Type B pancreatic cell (in vitro differentiated cells): Measurements from ENCODE around the gene RBM47. TPM values are rescaled to one million over a fixed set of nuclear protein-coding genes. Genes with fewer than 3 reads are reported as not detected.
"Not testable (repeated sequence)": the region's sequence is repeated elsewhere in the genome, so short reads cannot be mapped to it uniquely, and the experiment has no call there.

ENCODE experiments used
- DNase-seq: peaks from one replicate; pipeline ENCODE4 v3.0.0; 2021; ENCODE audit warnings: mixed read lengths; ENCODE audit not compliant: unreplicated experiment; ENCODE audit errors: extremely low spot score
- H3K27ac Mint-ChIP-seq: 2 replicates; pipeline ENCODE4 v1.8.0; 2021; ENCODE audit warnings: mild to moderate bottlenecking, mixed read lengths
- H3K27me3 Mint-ChIP-seq: 2 replicates; pipeline ENCODE4 v1.8.0; 2021; ENCODE audit warnings: mixed read lengths
- H3K36me3 Mint-ChIP-seq: 2 replicates; pipeline ENCODE4 v1.8.0; 2021; ENCODE audit warnings: mixed read lengths
- H3K4me1 Mint-ChIP-seq: one replicate; pipeline ENCODE4 v1.8.0; 2021; ENCODE audit warnings: mixed read lengths; ENCODE audit not compliant: unreplicated experiment
- H3K4me3 Mint-ChIP-seq: 2 replicates; pipeline ENCODE4 v1.8.0; 2021; ENCODE audit warnings: mild to moderate bottlenecking, mixed read lengths
- H3K9me3 Mint-ChIP-seq: 2 replicates; pipeline ENCODE4 v1.8.0; 2021; ENCODE audit warnings: mixed read lengths
- total RNA-seq: library from RNA; stranded (reverse); gene quantifications from 2 replicates; pipeline ENCODE4 v1.2.1, GENCODE V29; 2021; ENCODE audit warnings: low replicate concordance
- TF ChIP-seq, protein P1 (sequence below): fragments of 200-600 bp; sonication (generic); conservative IDR thresholded peaks from 2 replicates; pipeline ENCODE4 v1.5.0; 2021; ENCODE audit warnings: antibody characterized with exemption, mild to moderate bottlenecking

RBM47 gene
- total RNA-seq, 1 donor from 2014 or later, result 53.5 TPM

DNA sequence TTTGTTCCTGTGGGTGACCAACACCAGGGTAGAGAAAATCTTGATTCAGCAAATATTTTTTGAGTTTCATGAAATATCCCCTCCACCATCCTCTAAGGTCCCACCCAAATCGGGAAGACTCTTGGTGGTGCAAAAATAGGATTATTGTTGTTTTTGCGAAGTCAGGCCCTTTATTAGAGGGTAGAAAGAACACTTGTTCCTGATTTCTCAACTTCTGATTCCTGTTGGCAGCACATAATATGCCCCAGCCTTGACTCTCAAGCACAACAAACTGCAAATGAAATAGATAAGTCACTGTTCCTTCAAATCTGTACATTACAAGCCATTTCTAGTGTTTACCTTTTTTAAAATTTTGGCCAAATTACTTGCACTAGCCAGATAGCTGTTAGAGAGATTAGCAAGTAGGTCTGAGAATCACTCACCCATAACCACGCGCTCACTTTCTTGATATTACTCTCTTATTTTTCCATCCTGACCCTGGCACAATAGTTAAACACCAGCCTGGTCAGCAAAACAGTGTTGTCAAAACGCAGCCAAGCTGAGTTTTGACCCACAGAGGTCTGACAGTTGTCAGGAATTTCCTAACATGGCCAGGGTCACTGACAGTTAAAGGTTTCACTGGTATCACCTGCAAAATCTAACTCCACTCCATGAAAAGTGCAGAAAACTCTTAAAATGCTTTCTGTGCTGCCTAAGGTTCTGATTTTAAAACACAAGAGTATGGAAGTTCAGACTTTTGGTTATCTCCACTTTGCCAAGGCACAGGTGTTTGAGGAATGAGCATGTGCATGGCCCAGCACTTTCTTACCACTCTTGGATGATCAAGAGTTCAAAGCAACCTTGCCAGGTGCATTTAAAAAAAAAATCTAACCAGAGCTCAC lies 69.8 kb downstream of the RBM47 start:
- Mint-ChIP-seq H3K9me3 (no peaks in the 10 kb centered on the region), H3K4me3 (no peak overlapping the region), H3K4me1 (peaks cover 36% of the 10 kb centered on the region), H3K36me3 (peaks cover 3% of the 10 kb centered on the region), H3K27ac (peak overlapping the region; percentile 55), H3K27me3 (no peaks in the 10 kb centered on the region)
- TF ChIP-seq, protein P1, sequence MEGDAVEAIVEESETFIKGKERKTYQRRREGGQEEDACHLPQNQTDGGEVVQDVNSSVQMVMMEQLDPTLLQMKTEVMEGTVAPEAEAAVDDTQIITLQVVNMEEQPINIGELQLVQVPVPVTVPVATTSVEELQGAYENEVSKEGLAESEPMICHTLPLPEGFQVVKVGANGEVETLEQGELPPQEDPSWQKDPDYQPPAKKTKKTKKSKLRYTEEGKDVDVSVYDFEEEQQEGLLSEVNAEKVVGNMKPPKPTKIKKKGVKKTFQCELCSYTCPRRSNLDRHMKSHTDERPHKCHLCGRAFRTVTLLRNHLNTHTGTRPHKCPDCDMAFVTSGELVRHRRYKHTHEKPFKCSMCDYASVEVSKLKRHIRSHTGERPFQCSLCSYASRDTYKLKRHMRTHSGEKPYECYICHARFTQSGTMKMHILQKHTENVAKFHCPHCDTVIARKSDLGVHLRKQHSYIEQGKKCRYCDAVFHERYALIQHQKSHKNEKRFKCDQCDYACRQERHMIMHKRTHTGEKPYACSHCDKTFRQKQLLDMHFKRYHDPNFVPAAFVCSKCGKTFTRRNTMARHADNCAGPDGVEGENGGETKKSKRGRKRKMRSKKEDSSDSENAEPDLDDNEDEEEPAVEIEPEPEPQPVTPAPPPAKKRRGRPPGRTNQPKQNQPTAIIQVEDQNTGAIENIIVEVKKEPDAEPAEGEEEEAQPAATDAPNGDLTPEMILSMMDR, result no peak
- no peak for DNase-seq

DNA sequence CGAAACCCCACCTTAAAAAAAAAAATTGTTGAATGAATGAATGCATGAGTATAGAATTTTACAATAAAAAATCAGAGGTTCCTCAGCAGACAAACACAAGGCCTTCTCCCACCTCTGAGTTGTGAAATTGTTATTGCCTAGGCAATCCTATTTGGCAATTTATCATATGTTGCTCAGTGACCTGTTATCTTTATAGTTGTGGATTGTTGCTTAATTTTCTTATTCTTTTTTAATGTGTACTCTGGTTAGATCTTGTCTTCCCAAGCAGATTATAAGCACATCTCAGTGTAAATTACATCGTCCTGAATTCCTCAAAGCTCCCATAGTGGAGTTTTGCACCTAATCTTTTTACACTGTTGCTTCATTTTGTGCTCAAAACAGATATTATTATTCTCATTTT lies 71.9 kb downstream of the RBM47 start:
- Mint-ChIP-seq H3K36me3 (peaks cover 3% of the 10 kb centered on the region), H3K27me3 (no peaks in the 10 kb centered on the region), H3K9me3 (no peaks in the 10 kb centered on the region), H3K27ac (no peak overlapping the region), H3K4me1 (peaks cover 23% of the 10 kb centered on the region), H3K4me3 (no peak overlapping the region)
- TF ChIP-seq, protein P1, result no peak
- DNase-seq, result no peak

DNA sequence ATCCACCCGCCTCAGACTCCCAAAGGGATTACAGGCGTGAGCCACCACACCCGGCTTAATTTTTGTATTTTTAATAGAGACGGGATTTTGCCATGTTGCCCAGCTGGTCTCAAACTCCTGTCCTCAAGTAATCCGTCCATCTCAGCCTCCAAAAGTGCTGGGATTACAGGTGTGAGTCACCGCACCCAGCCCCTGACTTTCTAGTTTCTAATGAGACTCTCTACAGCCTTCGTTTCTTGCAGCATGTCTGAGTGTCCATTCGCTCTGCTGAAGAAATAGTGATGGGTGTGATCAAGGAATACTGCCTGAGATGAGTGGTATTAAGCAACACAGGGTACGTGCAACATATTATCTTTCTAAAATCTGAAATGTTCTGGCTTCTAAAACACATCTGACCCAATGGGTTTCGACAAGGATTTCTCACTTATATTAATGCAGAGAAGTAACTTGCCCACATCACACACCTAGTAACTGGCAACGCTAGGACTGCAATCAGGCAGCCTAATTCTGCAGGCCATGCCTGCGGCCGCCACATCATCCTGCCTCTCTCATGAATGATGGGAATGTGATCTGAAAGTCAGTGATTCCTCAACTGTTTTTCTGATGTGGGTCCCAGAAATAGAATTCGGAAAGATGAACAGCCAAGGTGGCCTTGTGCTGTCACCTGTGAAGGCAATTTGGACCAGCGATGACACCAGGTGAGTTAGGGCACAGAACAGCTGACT lies 74.3 kb downstream of the RBM47 start:
- H3K27me3 Mint-ChIP-seq, result no peaks in the 10 kb centered on the region
- TF ChIP-seq, protein P1, result no peak
- no peaks in the 10 kb centered on the region for H3K36me3 Mint-ChIP-seq
- H3K9me3 Mint-ChIP-seq, result no peaks in the 10 kb centered on the region
- H3K4me3 Mint-ChIP-seq, result no peak overlapping the region
- peak overlapping the region; percentile 46 for H3K27ac Mint-ChIP-seq
- H3K4me1 Mint-ChIP-seq, result peaks cover 28% of the 10 kb centered on the region
- DNase-seq, result no peak

DNA sequence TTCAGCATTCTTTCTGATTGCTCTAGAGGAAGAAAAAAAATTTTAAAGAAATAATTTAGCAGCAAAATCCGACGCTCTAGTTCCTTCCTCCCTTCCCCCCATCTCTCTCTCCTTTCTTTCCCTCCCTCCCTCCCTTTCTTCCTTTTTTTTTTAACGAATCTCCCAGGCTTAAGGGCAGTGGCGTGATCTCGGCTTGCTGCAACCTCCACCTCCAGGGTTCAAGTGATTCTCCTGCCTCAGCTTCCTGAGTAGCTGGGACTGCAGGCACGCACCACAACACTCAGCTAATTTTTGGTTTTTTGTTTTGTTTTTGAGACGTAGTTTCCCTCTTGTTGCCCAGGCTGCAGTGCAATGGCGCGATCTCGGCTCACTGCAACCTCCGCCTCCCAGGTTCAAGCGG lies 75.0 kb downstream of the RBM47 start:
- not testable (repeated sequence) for H3K36me3 Mint-ChIP-seq, H3K9me3 Mint-ChIP-seq, H3K27ac Mint-ChIP-seq, H3K4me3 Mint-ChIP-seq, H3K27me3 Mint-ChIP-seq, DNase-seq
- peaks cover 21% of the 10 kb centered on the region for H3K4me1 Mint-ChIP-seq

DNA sequence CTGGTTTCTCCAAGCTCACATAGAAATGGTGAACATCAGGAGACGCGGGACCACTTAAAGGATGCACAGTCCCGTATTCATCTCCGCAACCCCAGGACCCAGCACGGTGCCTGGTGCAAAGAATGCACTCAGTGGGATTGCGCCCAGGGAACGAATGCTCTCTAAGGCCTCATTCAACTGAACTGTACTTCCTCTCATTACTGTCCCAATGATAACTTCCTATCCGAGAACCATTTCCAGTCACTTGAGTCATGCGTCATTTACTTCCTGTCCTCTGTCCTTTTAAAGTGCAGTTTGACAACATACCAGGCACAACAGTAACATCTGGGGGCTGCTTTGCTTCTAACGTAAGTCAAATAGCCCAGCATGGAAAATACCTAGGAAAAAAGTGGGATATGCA lies 75.7 kb downstream of the RBM47 start:
- no peak for DNase-seq
- H3K27ac Mint-ChIP-seq, result no peak overlapping the region
- no peaks in the 10 kb centered on the region for H3K9me3 Mint-ChIP-seq

More for the DNA sequence above, 75.7 kb downstream of the RBM47 start:
- Mint-ChIP-seq H3K4me3 (no peak overlapping the region), H3K27me3 (no peaks in the 10 kb centered on the region), H3K4me1 (peaks cover 15% of the 10 kb centered on the region), H3K36me3 (no peaks in the 10 kb centered on the region)
- TF ChIP-seq, protein P1, result no peak
